Head of caudate nucleus (tissue), 42 donors: ENCODE results near the gene KIF4A.
A peak's percentile ranks its signal among the peaks of the same experiment; 100 is the strongest.

Source experiments
- DNase-seq, 42 donors: peaks; one replicate each; pipeline versions ENCODE4 v3.0.0 to v3.0.0-alpha.2; 2020 to 2021; ENCODE audit warnings: mixed read lengths in 7 of 42
- intact Hi-C: fragments of 100-400 bp; cut with DNase I; formaldehyde crosslinking; loops from one replicate; pipeline ENCODE4 v1.15.0; 2022

KIF4A gene

DNA sequence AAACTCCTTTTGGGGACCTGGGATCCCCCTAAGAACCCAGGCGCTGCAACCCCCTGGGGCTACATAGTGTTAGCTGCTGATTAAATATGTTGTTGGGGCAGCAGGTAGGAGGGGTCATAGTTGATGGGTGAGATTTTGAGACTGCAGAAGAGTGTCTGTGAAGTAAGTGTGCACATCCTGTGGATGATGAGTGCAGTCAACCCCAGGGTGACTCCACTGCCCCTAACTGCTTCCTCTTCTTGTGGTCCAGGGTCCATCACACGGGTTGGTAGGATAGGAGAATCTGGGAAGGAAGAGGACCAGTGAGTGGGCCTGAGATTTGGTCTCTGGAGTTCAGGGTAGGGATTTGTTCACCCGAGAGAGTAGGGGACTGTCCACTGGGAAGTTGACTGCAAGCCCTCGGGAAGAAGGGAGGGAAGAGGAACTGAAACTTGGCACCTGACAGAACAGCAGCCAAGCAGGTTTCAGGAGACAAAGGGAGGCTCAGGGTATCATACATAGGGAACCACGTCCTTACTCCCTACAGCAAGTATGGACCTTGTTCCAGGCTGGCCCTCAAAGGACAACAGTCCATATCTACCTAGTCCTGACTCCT lies 163.2 kb downstream of the KIF4A start:
- intact Hi-C loops, result no loop called here
- no peak for DNase-seq

GRCh38 chrX:70454441-70455365 lies 164.8 kb downstream of the KIF4A start:
- peak in 34 of 42 donors; percentile 21 to 73 (median 52) for DNase-seq
- intact Hi-C loops, result no loop called here

- DNase-seq, result no peak
- intact Hi-C loops, result no loop called here
Measured at GRCh38 chrX:70455366-70456202, 165.7 kb downstream of the KIF4A start.

DNA sequence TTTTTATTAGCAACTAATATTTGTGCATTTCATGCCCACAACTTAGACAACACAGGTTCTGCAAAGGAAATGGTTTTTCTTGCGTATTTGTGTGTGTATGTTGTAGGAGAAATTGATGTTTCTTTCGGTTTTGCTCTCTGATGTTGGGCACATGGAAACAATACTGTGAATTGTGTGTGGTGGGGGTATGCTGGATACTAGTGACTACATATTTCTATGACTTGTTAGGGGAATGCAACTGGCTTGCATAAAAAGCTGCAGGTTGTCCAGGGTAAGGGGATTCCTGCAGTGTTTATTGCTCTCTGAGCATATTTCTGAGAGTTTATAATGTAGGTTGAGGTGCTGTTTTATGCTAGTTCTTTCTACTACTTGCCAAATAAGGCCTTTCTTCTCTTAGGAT lies 166.4 kb downstream of the KIF4A start:
- DNase-seq, result no peak
- intact Hi-C loops, result no loop called here

DNA sequence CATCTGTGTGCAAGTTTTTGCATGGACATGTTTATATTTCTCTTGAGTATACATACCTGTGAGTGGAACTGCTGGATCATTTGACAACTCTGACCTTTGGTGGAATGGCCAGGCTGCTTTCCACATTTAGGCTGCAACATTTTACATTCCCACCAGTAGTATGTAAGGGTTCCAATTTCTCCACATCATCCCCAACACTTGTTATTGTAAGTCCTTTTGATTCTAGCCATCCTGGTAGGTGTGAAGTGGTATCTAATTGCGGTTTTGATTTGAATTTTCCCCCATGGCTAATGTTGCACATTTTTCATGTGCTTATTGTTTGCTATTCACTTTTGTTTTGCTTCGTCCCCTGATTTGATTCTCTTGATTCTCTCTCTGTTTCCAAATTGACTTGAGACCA lies 171.1 kb downstream of the KIF4A start:
- DNase-seq, result no peak
- intact Hi-C loops, result no loop called here

DNA sequence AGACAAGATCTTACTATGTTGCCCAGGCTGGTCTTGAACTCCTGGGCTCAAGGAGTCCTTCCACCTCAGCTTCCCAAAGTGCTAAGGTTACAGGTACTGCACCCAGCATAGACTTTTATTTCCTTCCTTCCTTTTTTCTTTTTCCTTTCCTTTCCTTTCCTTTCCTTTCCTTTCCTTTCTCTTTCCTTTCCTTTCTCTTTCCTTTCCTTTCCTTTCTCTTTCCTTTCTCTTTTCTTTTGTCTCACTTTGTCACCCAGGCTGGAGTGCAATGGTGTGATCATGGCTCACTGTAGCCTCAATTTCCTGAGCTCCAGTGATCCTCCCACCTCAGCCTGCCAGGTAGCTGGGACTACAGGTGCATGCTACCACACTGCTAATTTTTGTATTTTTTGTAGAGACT lies 174.1 kb downstream of the KIF4A start:
- intact Hi-C loops, result no loop called here
- DNase-seq, result no peak

- intact Hi-C loops, result no loop called here
Measured at GRCh38 chrX:70466968-70467367, 177.1 kb downstream of the KIF4A start.

DNA sequence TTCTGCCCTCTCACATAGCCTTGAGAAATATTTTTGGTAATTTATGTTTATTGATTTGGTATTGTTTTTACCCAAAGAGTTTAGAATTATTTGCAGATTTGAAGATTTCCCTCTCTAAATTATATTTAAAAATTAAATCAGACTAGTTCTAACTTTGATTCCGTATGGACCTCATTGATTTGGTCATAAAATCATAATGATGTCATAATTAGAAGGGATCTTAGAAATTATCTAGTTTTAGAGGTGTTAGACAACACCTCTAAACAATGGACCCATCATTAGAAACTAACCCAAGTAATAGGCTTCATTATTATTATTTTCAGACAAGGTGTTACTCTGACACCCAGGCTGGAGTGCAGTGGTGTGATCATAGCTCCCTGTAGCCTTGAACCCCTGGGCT lies 178.8 kb downstream of the KIF4A start:
- no peak for DNase-seq

More at GRCh38 chrX:70466968-70467367, 177.1 kb downstream of the KIF4A start:
- no peak for DNase-seq

More for the DNA sequence above, 178.8 kb downstream of the KIF4A start:
- intact Hi-C loops, result no loop called here
